Smooth muscle cell (in vitro differentiated cells): Measurements from ENCODE around the gene UCP3. TPM values are rescaled to one million over a fixed set of nuclear protein-coding genes. Genes with fewer than 3 reads are reported as not detected.

Source experiments
- DNase-seq: peaks from one replicate; lab custom pipeline; 2025; ENCODE audit not compliant: unreplicated experiment; lab: John Stamatoyannopoulos, UW
- H2AFZ ChIP-seq: fragments of 200-600 bp; sonication (generic); 2 replicates; pipeline ENCODE4 v1.6.0; 2016; ENCODE audit warnings: antibody characterized with exemption, low read depth, mild to moderate bottlenecking
- H3F3A ChIP-seq: fragments of 200-600 bp; sonication (generic); 2 replicates; pipeline ENCODE4 v1.6.0; 2017; ENCODE audit warnings: antibody characterized with exemption, low read depth
- H3K27ac ChIP-seq: fragments of 200-600 bp; sonication (generic); 2 replicates; pipeline ENCODE4 v1.5.1; 2016; ENCODE audit warnings: low read depth, mild to moderate bottlenecking
- H3K27me3 ChIP-seq: fragments of 200-600 bp; sonication (generic); 2 replicates; pipeline ENCODE4 v1.6.1; 2016; ENCODE audit warnings: low read depth, mild to moderate bottlenecking
- H3K36me3 ChIP-seq: fragments of 200-600 bp; sonication (generic); 2 replicates; pipeline ENCODE4 v1.5.1; 2016; ENCODE audit warnings: low read depth
- H3K4me1 ChIP-seq: fragments of 200-600 bp; sonication (generic); 2 replicates; pipeline ENCODE4 v1.5.1; 2016; ENCODE audit warnings: low read depth
- H3K4me2 ChIP-seq: fragments of 200-600 bp; sonication (generic); 2 replicates; pipeline ENCODE4 v1.6.0; 2016; ENCODE audit warnings: mild to moderate bottlenecking
- H3K4me3 ChIP-seq: fragments of 200-600 bp; sonication (generic); 2 replicates; pipeline ENCODE4 v1.5.1; 2016; ENCODE audit warnings: mild to moderate bottlenecking
- H3K79me2 ChIP-seq: fragments of 200-600 bp; sonication (generic); 2 replicates; pipeline ENCODE4 v1.6.0; 2016; ENCODE audit warnings: low read depth, mild to moderate bottlenecking
- H3K9ac ChIP-seq: fragments of 200-600 bp; sonication (generic); 2 replicates; pipeline ENCODE4 v1.6.0; 2016; ENCODE audit warnings: low read depth
- H3K9me3 ChIP-seq: fragments of 200-600 bp; sonication (generic); replicated peaks from 2 replicates; pipeline ENCODE4 v1.5.1; 2016; ENCODE audit warnings: low read depth
- H4K20me1 ChIP-seq: fragments of 200-600 bp; sonication (generic); 2 replicates; pipeline ENCODE4 v1.6.0; 2016; ENCODE audit warnings: low read depth
- WGBS: methylation state at CpG from one replicate; pipeline ENCODE4 v1.1.7; 2016; ENCODE audit warnings: low lambda C conversion rate; 5-methylcytosine and 5-hydroxymethylcytosine counted together
- polyA plus RNA-seq: library from polyadenylated mRNA; unstranded; fragments of >200 nt; fragmentation: Nextera tagmentation; extraction: Ambion mirVana; gene quantifications from 2 replicates; pipeline ENCODE4 v1.2.1, GENCODE V29; 2016
- total RNA-seq: library from RNA; depleted of rRNA; stranded (reverse); fragments of >200 nt; gene quantifications from 2 replicates; pipeline ENCODE4 v1.2.3, GENCODE V29; 2014
- TF ChIP-seq, protein P1 (sequence below): fragments of 200-600 bp; sonication (generic); IDR thresholded peaks from 2 replicates; pipeline ENCODE4 v1.5.1; 2017; ENCODE audit warnings: borderline replicate concordance, mild to moderate bottlenecking, antibody characterized with exemption; ENCODE audit not compliant: insufficient read depth, poor library complexity, severe bottlenecking

UCP3 gene
- total and polyA plus RNA-seq, 2 experiments from 2014 or later: 0.85 to 0.88 TPM

DNA sequence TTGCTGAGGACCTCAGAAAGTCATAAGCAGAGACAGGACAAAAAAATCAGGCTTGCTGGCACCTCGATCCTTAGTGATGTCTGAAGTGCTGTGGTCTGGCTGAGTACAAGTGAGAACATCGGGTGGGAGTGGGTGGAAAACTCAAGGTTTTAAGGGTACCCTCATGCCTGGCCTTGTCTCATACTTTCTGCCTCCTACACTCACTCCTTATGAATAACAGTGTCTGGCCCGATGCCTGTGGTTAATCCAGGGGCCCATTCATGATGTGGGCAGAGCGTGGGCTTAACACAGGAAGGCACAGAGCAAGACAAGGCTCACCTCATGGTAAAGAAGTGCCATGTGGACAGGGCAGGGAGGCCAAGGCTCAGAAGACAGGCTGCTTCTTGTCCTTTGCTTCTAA is 11.0 kb upstream of the UCP3 start:
- Histone ChIP-seq H3K4me1 (peaks cover 7% of the 10 kb centered on the region), H3F3A (peaks cover 8% of the 10 kb centered on the region), H3K27ac (peak overlapping the region; percentile 79), H2AFZ (no peak overlapping the region), H3K27me3 (no peaks in the 10 kb centered on the region), H3K4me2 (peak overlapping the region; percentile 66), H3K9ac (no peak overlapping the region), H3K79me2 (no peaks in the 10 kb centered on the region), H3K9me3 (no peaks in the 10 kb centered on the region), H3K36me3 (no peaks in the 10 kb centered on the region), H3K4me3 (no peak overlapping the region), H4K20me1 (no peaks in the 10 kb centered on the region)
- DNase-seq: no peak
- WGBS: 37% methylated on average over 4 of the region's 4 CpGs
- TF ChIP-seq, protein P1, sequence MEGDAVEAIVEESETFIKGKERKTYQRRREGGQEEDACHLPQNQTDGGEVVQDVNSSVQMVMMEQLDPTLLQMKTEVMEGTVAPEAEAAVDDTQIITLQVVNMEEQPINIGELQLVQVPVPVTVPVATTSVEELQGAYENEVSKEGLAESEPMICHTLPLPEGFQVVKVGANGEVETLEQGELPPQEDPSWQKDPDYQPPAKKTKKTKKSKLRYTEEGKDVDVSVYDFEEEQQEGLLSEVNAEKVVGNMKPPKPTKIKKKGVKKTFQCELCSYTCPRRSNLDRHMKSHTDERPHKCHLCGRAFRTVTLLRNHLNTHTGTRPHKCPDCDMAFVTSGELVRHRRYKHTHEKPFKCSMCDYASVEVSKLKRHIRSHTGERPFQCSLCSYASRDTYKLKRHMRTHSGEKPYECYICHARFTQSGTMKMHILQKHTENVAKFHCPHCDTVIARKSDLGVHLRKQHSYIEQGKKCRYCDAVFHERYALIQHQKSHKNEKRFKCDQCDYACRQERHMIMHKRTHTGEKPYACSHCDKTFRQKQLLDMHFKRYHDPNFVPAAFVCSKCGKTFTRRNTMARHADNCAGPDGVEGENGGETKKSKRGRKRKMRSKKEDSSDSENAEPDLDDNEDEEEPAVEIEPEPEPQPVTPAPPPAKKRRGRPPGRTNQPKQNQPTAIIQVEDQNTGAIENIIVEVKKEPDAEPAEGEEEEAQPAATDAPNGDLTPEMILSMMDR: no peak

DNA sequence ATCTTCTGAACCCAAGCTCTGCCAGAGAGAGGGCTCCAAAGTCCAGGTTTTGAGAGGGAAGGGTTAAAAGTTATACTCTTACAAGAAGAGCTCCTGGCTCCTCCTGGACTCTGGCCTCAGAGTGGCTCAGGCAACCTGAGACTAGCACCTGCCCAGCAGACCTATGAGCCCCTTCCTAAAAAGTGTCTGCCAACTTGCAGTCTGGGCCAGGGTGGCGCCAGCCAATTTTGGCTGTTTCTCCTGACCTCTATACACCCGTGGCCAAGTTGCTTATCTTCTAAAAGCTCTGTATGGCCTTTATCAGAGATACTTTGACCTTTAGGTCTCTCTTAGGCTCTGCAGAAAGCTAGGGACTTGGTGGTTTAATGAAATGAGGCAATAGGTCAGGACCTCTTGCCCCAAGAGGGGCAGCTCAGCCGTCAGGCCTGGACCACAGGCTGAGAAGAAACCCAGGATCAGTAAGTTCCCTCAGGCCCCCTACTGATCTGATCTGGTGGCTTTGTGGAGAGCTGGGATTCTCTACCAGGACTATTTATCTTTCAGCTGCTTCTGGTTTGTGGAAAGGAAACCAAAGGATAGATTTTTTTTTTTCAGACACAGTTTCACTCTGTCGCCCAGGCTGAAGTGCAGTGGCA is 10.3 kb upstream of the UCP3 start:
- no peak overlapping the region for H2AFZ ChIP-seq
- H3K9me3 ChIP-seq: no peaks in the 10 kb centered on the region
- TF ChIP-seq, protein P1: no peak
- no peak overlapping the region for H3K4me3 ChIP-seq
- no peak for DNase-seq
- H3K4me2 ChIP-seq: peak overlapping the region; percentile 66
- H3F3A ChIP-seq: peaks cover 8% of the 10 kb centered on the region
- H3K9ac ChIP-seq: no peak overlapping the region
- H3K79me2 ChIP-seq: no peaks in the 10 kb centered on the region
- WGBS: 52% methylated on average over 4 of the region's 4 CpGs
- peaks cover 7% of the 10 kb centered on the region for H3K4me1 ChIP-seq
- H3K27ac ChIP-seq: peak overlapping the region; percentile 79
- H4K20me1 ChIP-seq: no peaks in the 10 kb centered on the region
- no peaks in the 10 kb centered on the region for H3K36me3 ChIP-seq
- no peaks in the 10 kb centered on the region for H3K27me3 ChIP-seq

DNA sequence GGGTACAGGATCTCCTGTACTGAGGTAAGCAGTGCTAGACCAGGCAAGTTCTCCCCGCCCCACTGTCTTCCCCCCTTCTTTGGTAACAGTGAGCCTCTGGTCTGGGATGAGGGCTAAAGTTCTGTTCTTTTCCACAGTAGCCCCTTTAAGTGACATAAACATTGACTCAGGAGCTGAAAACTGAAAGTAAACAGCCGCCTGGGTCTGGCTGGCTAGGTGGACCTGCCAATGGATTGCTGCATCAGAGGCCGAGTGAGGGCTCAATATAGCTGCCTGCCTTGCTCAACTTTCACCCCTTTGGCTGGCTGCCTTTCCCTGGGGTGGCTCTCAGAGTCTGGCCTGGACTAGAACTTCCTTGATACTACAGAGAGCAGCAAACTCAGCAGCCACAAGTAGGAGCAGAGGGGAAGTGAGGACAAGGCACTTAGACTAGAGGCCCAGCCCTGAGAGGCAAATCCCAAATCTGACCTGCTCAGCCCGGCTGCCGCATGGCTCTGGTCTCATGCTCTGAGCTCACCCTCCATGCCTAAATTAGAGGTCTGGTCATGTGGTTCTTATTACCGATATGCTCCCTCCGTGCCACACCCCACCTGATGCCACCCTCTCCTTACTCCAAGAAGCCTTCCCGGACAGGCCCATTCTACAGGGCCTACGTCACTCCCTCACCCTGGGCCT is 9.6 kb upstream of the UCP3 start:
- Histone ChIP-seq H3F3A (peaks cover 8% of the 10 kb centered on the region), H3K9me3 (no peaks in the 10 kb centered on the region), H3K27ac (peak overlapping the region; percentile 79), H3K9ac (no peak overlapping the region), H4K20me1 (no peaks in the 10 kb centered on the region), H3K4me2 (no peak overlapping the region), H3K4me1 (peaks cover 7% of the 10 kb centered on the region), H3K36me3 (no peaks in the 10 kb centered on the region), H2AFZ (no peak overlapping the region), H3K79me2 (no peaks in the 10 kb centered on the region), H3K4me3 (no peak overlapping the region), H3K27me3 (no peaks in the 10 kb centered on the region)
- 87% methylated on average over 9 of the region's 9 CpGs for WGBS
- TF ChIP-seq, protein P1: no peak
- no peak for DNase-seq

DNA sequence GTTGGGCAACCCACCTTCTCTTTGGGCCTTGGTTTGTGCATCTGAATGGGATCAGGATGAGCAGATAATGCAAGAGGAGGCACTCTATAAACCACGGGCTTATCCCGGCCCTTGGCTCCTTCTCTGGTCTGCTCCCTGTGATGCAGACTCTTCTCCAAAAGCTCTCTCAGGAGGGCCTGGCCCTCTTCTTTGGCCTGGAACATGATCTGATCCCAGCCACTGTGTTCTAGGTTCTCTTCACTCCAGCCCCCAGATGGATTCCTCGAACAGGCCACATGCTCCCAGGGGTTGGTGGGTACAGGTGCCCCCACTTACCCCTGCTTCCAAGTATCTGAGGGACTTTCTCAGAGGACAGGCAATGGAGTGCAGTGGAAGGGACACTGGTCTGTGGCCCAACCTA is 8.7 kb upstream of the UCP3 start:
- H3K36me3 ChIP-seq: no peaks in the 10 kb centered on the region
- H3K4me1 ChIP-seq: peaks cover 7% of the 10 kb centered on the region
- no peak overlapping the region for H3K4me3 ChIP-seq
- H3K9ac ChIP-seq: no peak overlapping the region
- 94% methylated on average over 3 of the region's 3 CpGs for WGBS
- no peaks in the 10 kb centered on the region for H3K9me3 ChIP-seq
- DNase-seq: no peak
- H2AFZ ChIP-seq: no peak overlapping the region
- H3K4me2 ChIP-seq: no peak overlapping the region
- H4K20me1 ChIP-seq: no peaks in the 10 kb centered on the region
- no peaks in the 10 kb centered on the region for H3K27me3 ChIP-seq
- H3K27ac ChIP-seq: no peak overlapping the region
- TF ChIP-seq, protein P1: no peak
- peaks cover 8% of the 10 kb centered on the region for H3F3A ChIP-seq
- H3K79me2 ChIP-seq: no peaks in the 10 kb centered on the region
